GM19455 (cell line): ENCODE results near the gene COL23A1.
"Not testable (repeated sequence)": the region's sequence is repeated elsewhere in the genome, so short reads cannot be mapped to it uniquely, and the experiment has no call there.

Experiments
- ATAC-seq: cut with Tn5 transposase; IDR thresholded peaks from one replicate; pipeline ENCODE4 v1.9.1; 2021; ENCODE audit not compliant: unreplicated experiment

The COL23A1 gene

DNA sequence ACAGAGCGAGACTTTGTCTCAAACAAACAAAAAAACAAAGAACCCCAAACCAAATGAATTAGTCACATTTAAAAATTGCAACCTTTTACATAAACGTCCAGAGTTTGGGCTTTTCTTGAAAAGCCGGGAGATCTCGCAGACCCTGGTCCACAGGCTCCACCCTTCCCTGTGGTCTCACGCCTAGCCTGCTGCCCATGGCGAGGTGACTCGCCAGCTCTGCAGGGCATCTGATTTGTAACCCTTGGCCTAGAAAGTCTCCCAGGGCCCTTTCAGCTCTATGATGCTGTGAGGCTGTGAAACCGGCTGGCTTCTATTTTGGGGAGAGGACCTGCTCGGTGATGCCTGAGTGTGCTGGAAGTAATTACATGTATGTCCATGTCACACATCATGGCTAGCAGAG is 312.8 kb downstream of the COL23A1 start:
- no peak for ATAC-seq

DNA sequence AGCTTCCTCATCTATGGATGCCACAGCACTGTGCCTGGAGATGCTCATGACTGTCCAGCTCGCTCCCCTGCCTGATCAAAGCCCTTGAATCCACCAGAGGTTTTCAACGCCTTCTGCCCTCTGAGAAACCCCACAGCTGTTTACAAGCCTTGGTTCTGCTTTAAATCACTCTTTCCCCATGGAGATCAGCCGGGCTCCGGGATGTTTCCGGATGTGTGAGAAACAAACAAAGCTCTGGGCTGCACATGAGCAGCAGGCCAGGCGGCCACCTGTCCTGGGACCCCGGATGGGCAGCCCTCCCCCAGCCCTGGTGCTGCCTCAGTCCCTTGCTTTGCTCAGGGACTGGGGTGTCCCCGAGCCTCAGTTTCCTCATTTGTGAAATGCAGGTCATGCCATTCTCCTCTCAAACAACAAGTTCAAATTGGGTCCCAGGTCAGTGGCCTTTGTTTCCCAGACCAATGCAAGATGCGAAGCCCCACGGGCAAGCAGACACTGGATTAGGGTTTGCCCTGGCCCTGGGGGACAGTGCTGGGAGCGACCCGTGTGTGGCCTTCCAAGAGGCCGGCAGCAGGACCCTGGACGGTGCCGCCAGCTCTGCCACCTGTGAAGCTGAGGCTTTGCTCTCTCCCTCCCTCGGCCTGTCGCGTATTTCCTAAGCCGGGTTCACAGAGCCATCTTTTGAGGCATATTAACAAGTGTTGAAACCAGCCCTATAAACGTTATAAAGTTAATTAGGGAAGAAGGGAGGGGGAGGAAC is 315.2 kb downstream of the COL23A1 start:
- no peak for ATAC-seq

DNA sequence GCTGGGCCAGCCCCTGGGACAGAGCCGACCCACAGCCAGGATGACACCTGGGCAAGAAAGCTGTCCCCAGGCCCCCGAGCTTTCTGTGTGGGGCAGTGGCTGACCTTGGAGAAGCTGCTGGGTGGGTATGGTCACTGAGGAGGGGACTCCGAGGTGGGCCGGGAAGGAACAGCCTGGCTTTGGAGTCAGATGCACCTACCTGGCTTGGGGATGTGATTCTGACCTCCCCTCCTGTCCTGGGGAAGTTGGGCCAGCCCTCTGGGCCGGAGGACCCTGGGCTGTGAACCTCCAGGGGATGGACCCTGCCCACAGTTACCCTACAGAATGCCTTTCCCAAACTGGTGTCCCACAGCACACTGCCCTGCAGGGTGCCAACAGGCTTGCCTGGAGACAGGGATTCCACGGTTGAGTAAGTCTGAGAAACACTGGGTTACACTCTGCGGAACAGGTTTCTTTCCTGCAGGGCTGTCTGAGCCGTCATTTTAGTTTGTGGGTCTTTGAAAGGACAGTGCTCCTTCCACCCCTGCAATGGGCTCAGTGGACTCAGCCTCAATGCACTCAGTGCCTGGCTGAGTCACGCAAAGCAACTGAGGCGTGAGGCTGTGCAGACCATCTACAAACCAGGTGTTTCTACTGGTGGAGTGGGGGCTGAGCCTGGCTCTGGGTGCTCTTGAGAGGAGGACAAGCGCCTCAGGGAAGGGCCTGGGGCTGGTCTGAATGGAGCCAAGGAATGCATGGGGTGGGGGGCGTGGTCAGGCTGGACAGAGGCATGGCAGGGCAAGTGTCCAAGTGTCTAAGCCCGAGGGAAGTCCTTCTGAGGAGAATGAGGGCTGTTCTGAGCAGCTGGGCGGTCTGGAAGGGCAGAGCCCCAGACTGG is 316.3 kb downstream of the COL23A1 start:
- no peak for ATAC-seq

DNA sequence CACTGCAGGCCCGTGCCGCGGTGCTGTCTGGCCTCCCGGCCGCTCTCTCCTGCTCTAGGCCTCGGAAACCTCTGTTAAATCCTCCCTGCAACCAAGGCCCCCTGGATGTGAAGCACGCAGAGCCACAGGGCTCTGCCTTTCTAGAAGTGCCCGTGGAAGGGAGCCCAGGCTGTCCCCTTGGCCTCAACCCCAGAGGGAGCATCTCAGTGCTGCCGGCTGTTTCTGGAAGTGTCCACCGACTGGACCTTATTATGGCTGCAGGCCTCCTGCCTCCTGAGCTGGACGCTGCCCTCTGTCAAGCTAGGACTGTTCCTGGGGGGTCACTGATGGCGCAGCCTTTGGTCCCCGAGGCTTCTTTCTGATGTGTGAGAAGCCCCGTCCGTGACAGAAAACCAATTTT is 317.2 kb downstream of the COL23A1 start:
- ATAC-seq, result no peak

DNA sequence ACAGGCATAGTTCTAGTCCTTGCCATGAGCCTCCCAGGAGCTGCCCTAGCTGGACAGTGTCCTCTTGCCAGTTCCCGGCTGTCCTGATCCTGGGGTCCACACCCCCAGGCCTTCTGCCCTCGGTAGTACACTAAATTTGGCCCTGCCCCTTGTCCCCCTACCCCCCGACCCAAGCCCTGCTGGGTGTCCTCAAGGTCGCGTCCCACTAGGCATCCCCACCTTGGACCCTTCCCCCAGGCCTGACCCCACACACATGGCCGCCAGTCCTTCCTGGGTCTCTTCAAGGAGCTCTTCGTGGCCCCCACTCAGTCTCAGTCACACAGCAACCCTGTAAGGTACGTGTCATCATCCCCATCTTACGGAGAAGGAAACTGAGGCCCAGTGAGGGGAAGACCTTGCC is 317.6 kb downstream of the COL23A1 start:
- no peak for ATAC-seq

DNA sequence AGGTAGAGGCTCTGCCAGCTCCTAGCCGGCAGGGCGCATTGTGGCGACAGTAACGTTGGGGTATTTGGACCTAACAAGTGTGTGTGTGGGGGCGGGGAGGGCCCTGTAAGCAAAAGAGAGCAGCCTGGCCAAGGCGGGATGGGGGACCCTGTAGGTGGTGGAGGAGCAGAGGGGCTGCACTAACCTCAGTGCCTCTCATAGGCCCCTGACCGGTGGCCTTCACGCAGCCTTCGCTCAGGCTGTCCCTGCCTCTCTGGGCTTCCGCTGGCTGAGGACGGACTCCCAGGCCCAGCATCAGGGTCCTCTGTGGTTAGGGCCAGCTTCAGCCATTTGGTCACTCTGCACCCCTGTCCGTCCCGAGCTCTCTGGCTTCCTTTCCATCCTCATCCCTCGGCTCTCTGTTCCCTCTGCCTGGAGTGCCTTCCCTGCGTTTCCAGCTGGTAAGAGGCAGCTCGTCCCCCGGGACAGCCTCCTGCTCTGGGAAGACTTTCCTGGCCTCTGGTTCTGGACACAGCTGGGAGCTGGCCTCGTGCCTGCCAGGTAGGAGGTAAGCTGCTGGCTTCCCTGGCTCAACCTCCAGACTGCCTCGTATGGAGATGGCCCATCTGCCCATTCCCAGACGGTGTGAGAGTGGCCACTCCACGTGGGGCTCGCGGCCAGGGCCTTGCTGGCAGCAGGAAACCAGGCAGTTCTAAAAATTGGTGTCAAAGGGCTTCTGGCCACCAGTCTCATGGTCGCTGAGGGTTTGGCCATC is 318.3 kb downstream of the COL23A1 start:
- ATAC-seq, result no peak

DNA sequence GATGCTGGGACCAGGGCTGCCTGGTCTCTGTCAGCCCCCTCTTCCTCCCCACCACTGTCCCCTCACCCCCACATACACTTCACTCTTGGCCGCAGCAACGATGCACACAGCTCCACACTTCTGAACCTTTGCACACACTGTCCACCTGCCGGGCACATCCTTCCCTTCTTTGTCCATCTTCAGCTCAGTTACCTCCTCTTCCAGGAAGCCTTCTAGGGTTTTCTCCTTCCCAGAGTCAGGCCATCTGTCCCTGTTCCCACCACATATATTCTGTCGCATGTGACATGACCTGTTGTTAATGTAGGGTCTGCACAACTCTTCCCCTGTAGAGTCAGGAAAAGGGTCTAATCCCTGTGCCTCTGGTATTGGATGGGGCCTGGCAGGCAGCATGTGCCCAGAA is 319.0 kb downstream of the COL23A1 start:
- no peak for ATAC-seq

DNA sequence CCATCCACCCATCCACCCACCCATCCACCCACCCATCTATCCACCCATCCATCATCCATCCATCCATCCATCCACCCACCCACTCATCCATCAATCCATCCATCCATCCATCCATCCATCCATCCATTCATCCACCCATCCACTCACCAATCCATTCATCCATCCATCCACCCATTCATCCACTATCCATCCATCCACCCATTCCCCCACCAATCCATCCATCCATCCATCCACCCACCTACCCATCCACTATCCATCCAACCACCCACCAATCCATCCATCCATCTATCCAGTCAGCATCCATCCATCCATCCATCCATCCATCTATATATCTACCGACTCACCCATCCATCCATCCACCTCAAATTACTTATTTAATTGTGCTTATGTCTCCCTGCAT is 320.7 kb downstream of the COL23A1 start:
- no peak for ATAC-seq

DNA sequence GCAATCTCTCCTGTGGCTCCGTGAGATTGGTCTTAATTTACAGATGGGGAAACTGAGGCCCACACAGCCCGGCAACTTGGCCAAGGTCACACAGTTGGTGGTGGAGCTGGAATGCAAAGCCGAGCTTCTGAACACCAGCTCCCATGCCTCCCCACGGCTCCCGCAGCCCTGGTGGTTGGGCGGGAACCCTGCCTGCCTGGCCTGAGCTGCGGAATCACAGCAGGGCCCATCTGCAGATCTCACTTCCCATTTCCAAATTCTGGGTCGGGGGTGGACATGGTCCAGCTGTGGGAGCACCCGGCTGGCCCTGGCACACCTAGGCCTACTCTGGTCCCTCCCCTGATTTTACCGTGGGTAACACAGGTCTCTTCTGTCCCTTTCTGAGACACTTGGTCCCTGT is 322.3 kb downstream of the COL23A1 start:
- ATAC-seq, result no peak

DNA sequence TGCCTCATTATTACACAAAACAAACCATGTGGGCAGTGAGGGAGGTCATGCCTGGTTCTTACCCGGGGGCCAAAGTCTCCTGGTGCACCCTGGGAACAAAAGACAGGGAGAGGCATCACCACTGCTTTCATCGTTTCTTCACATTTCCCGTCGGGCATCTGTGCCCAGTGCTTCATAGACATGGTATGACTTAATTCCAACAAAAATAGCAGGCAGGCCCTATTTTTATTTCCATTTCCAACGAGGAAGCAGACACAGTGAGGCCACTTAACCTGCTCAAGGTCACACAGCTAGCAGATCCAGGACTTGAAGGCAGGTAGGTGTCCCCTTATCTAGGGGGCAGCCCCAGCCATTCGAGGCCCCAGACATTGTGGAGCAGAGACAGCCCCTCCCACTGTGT is 322.9 kb downstream of the COL23A1 start:
- ATAC-seq, result no peak

DNA sequence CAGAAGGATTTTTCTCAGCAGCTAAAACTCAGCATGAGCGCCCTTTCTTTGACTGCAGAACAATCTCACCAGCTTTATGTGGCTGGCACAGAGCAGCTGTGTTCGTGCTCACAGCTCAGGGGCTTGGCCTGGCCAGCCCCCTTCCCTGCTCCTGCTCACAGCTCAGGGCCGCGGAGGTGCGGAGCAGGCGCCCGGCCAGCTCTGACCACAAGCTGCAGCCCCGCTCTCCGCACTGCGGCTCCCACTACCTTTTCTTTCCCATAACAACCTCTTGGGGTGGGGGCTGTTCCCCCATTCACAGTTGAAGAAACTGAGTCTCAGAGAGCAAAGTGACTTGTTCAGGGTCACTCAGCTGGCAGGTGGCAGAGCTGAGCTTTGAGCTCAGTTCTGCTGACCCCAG is 323.6 kb downstream of the COL23A1 start:
- no peak for ATAC-seq

DNA sequence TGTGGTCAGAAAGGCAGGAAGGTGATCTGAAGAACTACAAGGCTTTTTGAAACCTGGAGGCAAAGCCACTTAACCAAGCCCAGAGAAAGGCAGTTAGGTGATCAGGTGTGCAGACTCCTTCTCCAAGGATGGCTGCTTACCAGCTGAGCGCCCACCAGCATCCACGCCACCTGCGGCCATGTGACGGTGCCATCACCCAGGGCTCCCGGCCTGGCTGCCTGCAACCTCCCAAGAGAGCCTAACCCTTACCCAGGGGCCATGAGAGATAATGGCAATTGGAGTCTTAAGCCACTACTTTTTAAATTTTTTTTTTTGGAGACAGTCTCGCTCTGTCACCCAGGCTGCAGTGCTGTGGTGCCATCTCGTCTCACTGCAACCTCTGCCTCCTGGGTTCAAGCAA is 324.4 kb downstream of the COL23A1 start:
- no peak for ATAC-seq

DNA sequence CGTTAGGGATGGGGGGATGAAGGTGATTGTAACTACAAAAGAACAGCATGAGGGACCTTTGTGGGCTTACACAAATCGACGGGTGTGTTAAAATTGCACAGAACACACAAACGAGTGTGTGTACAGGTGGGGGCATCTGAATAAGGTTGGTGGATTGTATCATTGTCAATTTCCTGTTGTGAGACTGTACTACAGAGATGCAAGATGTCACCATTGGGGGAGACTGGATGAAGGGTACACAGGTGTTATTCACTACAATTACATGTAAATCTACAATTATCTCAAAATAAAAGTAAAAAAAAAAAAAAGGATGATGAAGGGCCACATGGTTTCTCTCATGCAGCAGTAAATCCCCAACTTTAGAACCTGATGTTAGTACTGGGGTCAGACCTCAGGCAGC is 326.1 kb downstream of the COL23A1 start:
- no peak for ATAC-seq

DNA sequence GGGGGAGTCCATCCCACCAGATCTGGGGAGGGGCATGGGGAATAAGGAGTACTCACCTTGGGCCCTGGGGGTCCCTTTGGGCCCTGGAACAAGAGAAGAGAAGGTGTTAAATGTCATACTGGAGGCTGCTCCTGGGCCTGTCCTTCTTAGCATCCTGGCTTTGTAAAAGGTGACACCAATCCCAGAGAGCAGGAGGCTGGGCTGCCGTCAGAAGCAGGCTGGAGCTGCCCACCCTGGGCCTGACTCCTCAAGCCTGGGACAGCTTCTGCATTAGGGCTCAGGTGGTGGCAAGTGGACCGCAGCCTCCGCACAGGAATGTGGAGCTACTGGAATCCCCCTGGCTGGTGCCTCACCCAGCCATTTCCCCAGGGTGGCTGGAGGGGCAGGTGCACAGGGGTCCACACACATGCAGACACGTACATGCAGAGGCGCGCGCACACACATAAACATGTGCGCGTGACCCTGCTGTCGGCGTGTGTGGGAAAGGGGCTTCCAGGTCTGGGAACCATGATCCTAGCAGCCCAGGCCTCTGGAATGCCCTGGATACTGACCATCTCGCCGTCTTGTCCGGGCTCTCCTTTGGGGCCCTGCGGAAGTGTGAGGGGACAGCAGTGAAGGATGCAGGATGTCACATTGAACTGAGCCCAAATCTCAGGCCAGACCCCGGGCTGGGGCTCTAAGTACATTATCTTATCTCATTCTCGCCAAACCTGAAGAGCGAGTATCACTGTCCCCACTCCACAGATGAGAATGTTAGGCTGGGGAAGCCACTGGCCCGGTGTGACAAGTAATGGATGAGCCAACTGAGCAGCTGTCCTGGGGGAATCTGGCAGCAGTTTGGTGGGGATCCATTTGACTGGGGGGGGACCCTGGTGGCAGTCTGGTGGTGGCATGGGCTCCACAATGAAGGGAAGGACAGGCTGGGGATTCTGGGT is 328.3 kb downstream of the COL23A1 start:
- ATAC-seq, result no peak

DNA sequence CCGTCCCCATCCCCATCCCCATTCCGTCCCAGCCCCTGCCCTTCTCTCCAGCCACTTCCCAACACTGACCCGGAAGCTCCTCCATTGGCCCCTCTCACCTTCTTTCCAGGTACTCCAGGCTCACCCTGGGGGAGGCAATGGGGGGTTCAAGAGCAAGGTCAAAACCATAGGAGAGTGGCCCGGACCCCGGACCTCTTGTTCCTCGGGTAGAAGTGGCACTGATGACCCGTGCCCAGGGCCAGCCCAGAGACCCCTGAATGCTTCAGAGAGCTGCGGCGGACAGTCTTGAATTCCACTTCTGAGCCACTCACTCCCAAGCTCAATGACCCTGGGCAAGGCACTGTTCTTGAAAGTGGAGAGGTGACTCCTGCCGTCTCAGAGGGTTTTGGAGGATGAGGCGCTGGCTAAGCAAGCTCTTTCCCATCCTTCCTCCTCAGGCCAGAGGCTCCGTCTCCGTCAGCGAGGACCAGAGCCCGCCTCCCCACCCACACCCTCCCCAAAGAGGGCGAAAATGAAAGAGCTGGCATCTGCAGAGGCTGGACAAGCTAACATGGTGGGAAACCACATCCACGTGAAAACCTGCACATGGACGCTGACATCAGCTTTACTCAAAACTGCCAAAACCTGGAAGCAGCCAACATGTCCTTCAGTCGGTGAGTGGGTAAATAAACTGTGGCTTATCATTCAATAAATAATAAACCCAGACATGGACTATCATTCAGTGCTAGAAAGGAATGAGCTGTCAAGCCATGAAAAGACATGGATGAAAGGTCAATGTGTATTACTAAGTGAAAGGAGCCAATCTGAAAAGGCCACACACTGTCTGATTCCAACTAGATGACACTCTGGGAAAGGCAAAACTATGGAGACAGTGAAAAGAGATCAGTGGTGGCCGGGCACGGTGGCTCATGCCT is 330.3 kb downstream of the COL23A1 start:
- no peak for ATAC-seq

DNA sequence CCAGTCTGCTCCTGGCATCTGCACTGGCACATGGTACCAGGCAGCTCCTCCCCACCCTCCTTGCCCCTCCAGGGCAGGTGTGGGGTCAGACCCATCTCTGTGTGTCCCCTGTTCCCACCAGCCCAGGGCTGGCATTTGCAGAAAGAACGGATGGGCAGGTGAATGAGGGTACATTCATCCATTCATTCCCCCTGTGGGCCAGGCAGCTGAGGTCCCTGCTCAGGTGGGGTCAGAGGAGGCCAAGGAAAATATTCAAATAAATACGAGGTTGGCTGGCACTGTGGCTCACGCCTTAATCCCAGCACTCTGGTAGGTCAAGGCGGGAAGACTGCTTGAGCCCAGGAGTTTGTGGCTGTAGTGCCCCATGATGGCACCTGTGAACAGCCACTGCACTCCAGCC is 332.5 kb downstream of the COL23A1 start:
- no peak for ATAC-seq

DNA sequence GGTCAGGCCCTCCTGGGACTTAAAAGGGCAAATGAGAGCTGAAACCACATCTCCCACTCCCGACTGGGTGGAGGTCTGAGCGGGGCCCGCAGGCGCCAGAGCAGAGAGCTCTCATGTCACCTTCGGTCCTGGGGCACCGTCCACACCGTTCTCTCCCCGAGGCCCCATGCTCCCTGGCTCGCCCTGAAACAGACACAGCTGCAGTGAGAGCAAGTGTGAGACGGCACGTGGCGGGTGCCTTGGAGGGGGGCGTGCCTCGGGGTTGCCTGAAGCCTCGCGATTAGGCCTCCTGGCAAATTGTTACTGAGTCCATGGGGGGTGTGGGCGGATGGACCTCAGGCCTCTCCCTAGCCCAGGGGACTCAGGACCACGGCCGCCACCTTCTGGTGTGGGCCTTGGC is 333.4 kb downstream of the COL23A1 start:
- ATAC-seq, result no peak

DNA sequence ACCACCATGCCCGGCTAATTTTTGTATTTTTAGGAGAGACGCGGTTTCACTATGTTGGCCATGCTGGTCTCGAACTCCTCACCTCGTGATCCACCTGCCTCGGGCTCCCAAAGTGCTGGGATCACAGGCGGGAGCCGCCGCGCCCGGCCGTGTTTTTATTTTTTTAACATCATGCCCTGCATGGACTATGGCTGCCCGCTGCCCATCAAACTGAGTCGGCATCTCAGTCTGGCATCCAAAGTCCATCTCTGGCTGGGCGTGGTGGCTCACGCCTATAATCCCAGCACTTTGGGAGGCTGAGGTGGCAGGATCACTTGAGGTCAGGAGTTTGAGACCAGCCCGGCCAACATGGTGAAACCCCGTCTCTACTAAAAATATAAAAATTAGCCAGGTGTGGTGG is 336.6 kb downstream of the COL23A1 start:
- not testable (repeated sequence) for ATAC-seq

DNA sequence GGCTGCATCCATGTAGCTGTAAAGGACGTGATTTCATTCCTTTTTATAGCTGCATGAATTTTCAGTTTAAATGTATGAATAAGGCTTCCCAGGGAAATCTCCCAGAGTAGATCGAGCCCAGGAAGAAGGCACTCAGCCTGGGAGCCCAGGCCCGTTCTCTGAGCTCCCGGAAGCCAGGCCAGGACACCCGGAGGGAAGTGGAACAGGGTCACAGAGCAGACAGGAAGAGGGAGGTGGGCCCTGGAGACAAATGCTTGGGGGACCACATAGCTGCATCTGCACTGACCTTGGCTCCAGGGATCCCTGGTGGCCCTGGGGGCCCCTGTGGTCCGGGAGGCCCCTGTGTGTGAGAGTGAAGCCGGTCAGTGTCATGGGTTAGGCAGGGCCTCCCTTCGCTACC is 337.9 kb downstream of the COL23A1 start:
- no peak for ATAC-seq

DNA sequence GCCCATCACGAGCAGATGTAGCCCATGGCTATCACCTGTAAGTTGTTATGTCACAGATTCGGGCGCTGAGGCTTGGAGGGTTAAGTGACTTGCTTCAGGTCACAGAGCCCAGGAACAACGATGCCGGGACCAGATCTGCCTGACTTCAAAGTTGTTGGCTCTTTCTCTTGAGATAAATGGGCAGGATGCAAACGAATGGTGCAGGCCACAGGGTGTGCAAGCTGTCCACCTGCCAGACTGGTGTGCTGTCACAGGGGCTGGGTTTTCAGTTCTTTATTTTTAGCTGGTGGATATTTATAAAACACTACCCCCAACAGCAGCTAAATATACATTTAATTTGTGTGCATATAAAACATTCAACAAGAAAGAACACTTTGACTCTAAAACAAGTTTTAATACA is 339.9 kb downstream of the COL23A1 start:
- no peak for ATAC-seq
